Tibial artery (tissue), 4 donors: ENCODE results near the gene FSIP2.

Experiments used
- DNase-seq, 2 donors: peaks; one replicate each; pipeline ENCODE4 v3.0.0-alpha.2; 2019
- H3K27ac ChIP-seq, 2 donors: fragments of 200-600 bp; sonication (generic) in 1 of 2; 1 replicate in 1 of 2; 2 replicates in 1 of 2; pipeline ENCODE4 v1.5.1; 2018 to 2019; ENCODE audit warnings: mild to moderate bottlenecking in 1 of 2
- H3K27me3 ChIP-seq, 2 donors: fragments of 200-600 bp; sonication (generic) in 1 of 2; one replicate each; pipeline versions ENCODE4 v1.5.1 to v1.6.0; 2016 to 2019
- H3K36me3 ChIP-seq, 3 donors: fragments of 200-600 bp; sonication (generic) in 2 of 3; one replicate each; pipeline ENCODE4 v1.5.1; 2016 to 2019; ENCODE audit warnings: mild to moderate bottlenecking in 2 of 3
- H3K4me1 ChIP-seq, 4 donors: fragments of 200-600 bp; sonication (generic) in 2 of 4; 1 replicate in 3 of 4; 2 replicates in 1 of 4; pipeline ENCODE4 v1.5.1; 2016 to 2019
- H3K4me3 ChIP-seq, 2 donors: fragments of 200-600 bp; sonication (generic) in 1 of 2; 1 replicate in 1 of 2; 2 replicates in 1 of 2; pipeline ENCODE4 v1.5.1; 2018 to 2019; ENCODE audit warnings: mild to moderate bottlenecking in 2 of 2
- H3K9me3 ChIP-seq, 3 donors: fragments of 200-600 bp; sonication (generic) in 1 of 3; one replicate each; pipeline ENCODE4 v1.5.1; 2016 to 2019
- intact Hi-C: fragments of 100-400 bp; cut with DNase I; formaldehyde crosslinking; loops from one replicate; pipeline ENCODE4 v1.15.0; 2023; ENCODE audit warnings: low total_unique reads
- TF ChIP-seq, protein P1 (sequence below), 2 experiments: fragments of 200-600 bp in 1 of 2; fragments of 450-650 bp in 1 of 2; IDR thresholded peaks; one replicate each; pipeline ENCODE4 v1.5.1; 2017 to 2019; ENCODE audit warnings: antibody characterized with exemption in 2 of 2, mild to moderate bottlenecking in 1 of 2, moderate library complexity in 1 of 2

The FSIP2 gene

GRCh38 chr2:185738679-185739472, at the start of gene FSIP2:
TSS of gene FSIP2 (plus strand) at chr2:185738804. CDS start at chr2:185738895, 91 bp downstream.
- Histone ChIP-seq H3K4me1 (peaks cover 0 to 2% (median 0%) of the 10 kb centered on the region in 4 donors), H3K27me3 (peaks cover 0 to 12% of the 10 kb centered on the region in 2 donors), H3K27ac (no peak within 1 kb of the TSS), H3K4me3 (peak within 1 kb of the TSS; percentile 30 to 38), H3K36me3 (no peaks in the 10 kb centered on the region), H3K9me3 (peaks cover 0 to 7% (median 0%) of the 10 kb centered on the region in 3 donors)
- TF ChIP-seq, protein P1, sequence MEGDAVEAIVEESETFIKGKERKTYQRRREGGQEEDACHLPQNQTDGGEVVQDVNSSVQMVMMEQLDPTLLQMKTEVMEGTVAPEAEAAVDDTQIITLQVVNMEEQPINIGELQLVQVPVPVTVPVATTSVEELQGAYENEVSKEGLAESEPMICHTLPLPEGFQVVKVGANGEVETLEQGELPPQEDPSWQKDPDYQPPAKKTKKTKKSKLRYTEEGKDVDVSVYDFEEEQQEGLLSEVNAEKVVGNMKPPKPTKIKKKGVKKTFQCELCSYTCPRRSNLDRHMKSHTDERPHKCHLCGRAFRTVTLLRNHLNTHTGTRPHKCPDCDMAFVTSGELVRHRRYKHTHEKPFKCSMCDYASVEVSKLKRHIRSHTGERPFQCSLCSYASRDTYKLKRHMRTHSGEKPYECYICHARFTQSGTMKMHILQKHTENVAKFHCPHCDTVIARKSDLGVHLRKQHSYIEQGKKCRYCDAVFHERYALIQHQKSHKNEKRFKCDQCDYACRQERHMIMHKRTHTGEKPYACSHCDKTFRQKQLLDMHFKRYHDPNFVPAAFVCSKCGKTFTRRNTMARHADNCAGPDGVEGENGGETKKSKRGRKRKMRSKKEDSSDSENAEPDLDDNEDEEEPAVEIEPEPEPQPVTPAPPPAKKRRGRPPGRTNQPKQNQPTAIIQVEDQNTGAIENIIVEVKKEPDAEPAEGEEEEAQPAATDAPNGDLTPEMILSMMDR (IDR thresholded peaks at IDR 0.05) = peak in 1 of 2 experiments; percentile 19
- peak; percentile 20 to 70 for DNase-seq
- intact Hi-C loops = no loop called here

DNA sequence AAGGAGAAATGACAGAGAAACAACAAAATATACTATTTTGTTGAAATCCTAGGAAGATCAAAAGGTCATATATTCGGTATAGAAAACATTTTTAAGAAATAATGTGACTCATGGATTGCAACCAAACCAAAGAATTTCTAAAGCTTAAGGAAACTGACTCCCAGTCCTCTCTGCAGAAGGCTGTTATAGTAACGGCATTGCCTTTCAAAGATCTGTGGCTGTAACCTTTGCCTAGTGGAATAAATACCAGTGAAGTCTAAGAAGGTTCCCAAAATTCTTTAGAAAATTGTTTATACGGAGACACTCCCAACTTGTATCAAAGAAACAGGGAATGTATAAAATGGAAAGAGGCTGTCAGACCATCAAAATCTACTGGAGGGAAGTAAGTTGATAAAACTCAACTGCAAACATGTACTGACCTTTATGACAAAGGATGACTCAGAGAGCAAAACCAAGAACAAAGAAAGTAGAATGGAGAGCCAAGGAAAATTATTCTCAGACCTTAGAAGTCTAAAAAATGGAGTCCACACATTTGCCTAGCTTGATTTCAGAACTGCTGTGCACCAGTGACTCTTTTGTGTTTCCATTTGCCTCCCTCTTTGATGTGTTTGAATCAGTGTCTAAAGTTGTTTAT, 48.6 kb upstream of the FSIP2 start:
- no peak overlapping the region for H3K4me3 ChIP-seq
- no peaks in the 10 kb centered on the region for H3K4me1 ChIP-seq
- TF ChIP-seq, protein P1 (IDR thresholded peaks at IDR 0.05) = no peak
- intact Hi-C loops = no loop called here
- H3K27ac ChIP-seq = no peak overlapping the region
- DNase-seq = no peak
- no peaks in the 10 kb centered on the region for H3K9me3 ChIP-seq
- no peaks in the 10 kb centered on the region for H3K36me3 ChIP-seq
- H3K27me3 ChIP-seq = no peaks in the 10 kb centered on the region

DNA sequence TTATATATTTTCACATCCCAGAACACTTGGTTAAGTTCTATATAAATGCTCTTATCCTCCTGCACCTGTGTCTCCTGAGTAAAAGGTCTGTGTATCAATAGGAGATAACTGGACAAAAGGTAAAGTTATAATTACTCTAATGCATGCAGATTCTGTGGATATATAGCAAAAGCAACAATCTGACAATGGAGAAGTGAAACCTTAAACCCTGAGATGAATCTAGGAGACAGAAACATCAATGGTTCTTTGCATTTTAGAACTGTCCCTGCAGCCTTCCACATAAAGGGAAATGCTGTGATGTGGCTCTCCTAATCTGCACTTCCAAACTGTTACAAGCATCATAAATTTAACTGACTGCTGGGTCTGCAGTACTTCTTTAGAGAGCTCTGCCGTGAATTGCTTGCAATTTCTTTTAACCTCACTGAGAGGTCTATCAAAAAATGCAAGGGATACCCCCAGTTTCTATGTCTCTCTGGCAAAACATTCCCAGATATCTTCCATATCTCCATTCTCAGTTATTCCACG, 42.8 kb upstream of the FSIP2 start:
- Histone ChIP-seq H3K36me3 (no peaks in the 10 kb centered on the region), H3K4me3 (no peak overlapping the region), H3K27ac (no peak overlapping the region), H3K9me3 (no peaks in the 10 kb centered on the region), H3K4me1 (no peaks in the 10 kb centered on the region), H3K27me3 (no peaks in the 10 kb centered on the region)
- TF ChIP-seq, protein P1 (IDR thresholded peaks at IDR 0.05) = no peak
- no peak for DNase-seq
- intact Hi-C loops = no loop called here

DNA sequence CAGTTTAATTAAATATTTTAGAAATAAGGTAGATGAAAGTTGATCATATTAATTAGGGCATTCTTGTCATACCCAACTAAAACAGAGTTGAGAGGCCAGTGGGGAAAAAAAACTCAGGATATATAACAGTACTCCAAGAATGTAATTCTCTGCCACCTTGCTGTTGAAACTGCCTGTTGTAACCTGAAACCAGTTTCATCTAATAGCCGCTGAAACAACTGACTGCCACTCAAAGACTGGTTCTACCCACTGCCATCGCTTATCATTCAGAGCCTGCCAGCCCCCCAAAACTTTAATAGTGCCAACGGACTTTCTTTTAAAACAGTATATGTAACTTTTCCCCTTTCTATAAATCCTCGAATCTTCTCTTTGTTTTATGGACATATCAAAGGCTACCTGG, 37.7 kb upstream of the FSIP2 start:
- Histone ChIP-seq H3K9me3 (no peaks in the 10 kb centered on the region), H3K27ac (no peak overlapping the region), H3K4me3 (no peak overlapping the region), H3K36me3 (no peaks in the 10 kb centered on the region), H3K4me1 (no peaks in the 10 kb centered on the region), H3K27me3 (no peaks in the 10 kb centered on the region)
- DNase-seq = no peak
- intact Hi-C loops = no loop called here
- TF ChIP-seq, protein P1 (IDR thresholded peaks at IDR 0.05) = no peak

DNA sequence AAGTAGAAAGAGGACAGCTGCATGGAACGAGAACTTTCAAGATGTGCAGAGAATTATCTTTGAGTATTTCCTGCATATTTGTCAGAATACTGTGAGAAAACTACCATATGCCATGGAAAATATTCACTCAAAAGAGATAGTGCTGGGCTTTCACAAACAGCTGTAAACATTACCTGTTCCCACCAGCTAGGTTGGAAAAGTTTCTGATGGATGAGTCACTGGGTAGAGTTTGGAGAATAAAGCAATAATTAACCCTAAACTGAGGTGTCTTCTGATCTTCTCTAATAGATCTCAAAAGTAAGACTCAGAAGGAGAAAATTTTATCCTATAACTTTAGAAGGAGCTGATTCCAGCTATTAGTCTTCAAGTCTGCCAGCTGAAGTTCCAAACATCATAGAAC, 3.9 kb upstream of the FSIP2 start:
- peaks cover 0 to 7% (median 0%) of the 10 kb centered on the region in 3 donors for H3K9me3 ChIP-seq

More for the DNA sequence above, 3.9 kb upstream of the FSIP2 start:
- Histone ChIP-seq H3K27me3 (peaks cover 0 to 12% of the 10 kb centered on the region in 2 donors), H3K27ac (no peak overlapping the region), H3K4me1 (peaks cover 0 to 2% (median 0%) of the 10 kb centered on the region in 4 donors), H3K36me3 (no peaks in the 10 kb centered on the region), H3K4me3 (no peak overlapping the region)
- intact Hi-C loops = no loop called here
- TF ChIP-seq, protein P1 (IDR thresholded peaks at IDR 0.05) = no peak
- DNase-seq = no peak
